HG03342 (cell line): Measurements from ENCODE around the gene FOXK1.
"Not testable (repeated sequence)": the region's sequence is repeated elsewhere in the genome, so short reads cannot be mapped to it uniquely, and the experiment has no call there.

ENCODE experiments used
- ATAC-seq: cut with Tn5 transposase; IDR thresholded peaks from one replicate; pipeline ENCODE4 v1.9.1; 2021; ENCODE audit warnings: mild to moderate bottlenecking, moderate library complexity; ENCODE audit not compliant: unreplicated experiment

The FOXK1 gene

GRCh38 chr7:4783292-4783652, 101.2 kb downstream of the FOXK1 start:
- no peak for ATAC-seq

- ATAC-seq: no peak
Observed at GRCh38 chr7:4783762-4784351, 101.8 kb downstream of the FOXK1 start.

- no peak for ATAC-seq
Observed at GRCh38 chr7:4784799-4785198, 102.7 kb downstream of the FOXK1 start.

DNA sequence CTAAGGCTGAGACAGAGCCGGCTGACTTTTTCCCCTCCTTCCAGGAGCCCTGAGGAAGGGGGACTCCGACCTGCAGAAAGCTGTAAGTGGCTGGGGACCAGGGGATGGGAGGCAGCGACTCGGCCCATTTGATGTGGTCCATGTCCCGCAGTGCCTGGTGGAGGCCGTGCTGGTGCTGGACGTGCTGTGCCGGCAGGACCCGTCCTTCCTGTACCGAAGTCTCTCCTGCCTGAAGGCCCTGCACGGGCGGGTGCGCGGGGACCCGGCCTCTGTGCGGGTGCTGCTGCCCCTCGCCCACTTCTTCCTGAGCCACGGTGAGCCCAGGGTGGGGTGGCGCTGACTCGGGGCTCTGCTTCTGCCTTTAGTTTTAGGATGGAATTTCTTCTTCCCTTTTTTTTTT, 103.3 kb downstream of the FOXK1 start:
- ATAC-seq: no peak

- no peak for ATAC-seq
Observed at GRCh38 chr7:4786015-4786414, 103.9 kb downstream of the FOXK1 start.

DNA sequence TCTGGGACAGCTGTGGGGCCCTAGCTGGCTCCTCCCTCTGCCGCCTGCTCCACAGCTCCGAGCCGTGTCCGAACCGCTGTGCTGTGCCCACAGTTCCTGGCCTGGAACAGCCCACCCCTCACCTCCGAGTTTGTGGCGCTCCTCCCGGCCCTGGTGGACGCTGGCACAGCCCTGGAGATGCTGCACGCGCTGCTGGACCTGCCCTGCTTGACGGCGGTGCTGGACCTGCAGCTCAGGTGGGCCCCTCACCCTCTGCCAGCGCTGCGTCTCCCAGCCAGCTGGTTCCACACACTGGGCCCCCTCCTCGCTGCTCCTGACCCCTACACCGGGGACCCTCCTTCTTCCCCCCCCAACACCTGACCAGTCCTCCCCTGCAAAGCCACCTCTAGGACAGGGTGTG, 105.4 kb downstream of the FOXK1 start:
- no peak for ATAC-seq

DNA sequence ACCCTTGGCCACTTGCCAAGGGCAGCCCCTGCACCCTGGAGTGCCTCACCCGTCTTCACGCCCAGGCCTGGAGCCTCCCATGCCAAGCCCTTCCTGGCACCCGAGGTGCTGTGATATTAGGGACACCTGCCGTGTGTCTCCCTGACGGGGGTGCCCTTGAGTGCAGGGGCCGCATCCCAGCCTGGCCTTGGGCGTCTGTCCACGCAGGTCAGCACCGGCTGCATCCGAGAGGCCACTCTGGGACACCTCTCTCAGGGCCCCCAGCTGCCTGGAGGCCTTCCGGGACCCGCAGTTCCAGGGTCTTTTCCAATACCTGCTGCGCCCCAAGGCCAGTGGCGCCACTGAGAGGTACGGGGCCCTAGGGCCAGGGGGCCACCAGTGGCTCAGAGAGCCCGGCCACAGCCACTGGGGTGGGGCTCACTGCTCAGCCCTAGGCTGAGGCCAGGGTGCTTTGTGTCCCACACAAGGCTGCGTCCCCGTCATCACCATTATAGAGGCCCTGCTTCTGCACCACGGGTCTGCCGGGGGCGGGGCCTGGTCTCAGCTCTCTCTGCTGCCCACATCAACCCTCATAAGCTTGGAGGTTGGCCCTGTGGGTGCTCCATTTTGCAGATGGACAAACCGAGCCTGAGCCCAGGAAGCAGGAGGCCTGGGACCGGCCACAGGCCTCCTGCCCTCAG, 106.0 kb downstream of the FOXK1 start:
- ATAC-seq: no peak

- no peak for ATAC-seq
Observed at GRCh38 chr7:4788627-4789189, 106.6 kb downstream of the FOXK1 start.

DNA sequence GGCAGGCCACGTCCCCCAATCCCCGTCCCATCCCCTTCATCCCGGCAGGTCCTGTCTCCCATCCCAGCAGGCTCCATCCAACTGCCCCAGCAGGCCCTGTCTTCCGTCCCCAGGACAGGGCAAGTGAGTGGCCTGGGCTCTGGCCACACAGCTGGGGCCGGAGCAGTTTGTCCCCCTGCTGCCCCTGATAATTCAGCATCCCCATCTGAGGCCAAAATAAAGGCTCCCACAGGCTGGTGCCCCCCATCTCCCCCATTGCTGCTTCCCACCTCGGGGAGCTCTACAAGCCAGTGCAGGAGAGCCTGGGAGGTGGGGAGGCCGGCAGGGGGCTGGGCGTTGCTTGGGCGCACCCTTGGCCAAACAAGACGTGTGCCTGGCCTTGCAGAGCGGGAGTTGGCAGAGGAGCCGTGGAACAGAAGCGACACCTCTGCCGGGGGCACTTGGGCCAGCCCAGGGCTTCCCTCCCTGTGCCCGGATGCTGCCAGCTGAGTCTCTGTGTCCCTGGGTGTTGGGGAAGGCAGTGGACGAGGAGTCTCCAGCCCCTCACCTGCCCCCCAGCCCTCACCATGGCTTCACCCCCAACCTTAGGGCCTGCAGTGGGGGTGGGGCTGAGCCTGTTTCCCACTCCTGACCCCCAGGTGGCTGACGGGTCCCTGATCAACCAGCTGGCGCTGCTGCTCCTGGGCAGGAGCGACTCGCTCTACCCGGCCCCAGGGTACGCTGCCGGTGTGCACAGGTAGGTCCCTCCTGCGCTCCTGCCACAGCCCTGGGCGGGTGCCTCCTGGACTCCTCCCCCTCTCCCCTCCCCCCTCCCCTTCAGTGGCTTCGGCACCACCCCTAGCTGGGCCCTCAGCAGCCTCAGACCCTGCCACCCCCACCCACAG, 107.3 kb downstream of the FOXK1 start:
- no peak for ATAC-seq

- no peak for ATAC-seq
Observed at GRCh38 chr7:4790078-4790465, 108.0 kb downstream of the FOXK1 start.

DNA sequence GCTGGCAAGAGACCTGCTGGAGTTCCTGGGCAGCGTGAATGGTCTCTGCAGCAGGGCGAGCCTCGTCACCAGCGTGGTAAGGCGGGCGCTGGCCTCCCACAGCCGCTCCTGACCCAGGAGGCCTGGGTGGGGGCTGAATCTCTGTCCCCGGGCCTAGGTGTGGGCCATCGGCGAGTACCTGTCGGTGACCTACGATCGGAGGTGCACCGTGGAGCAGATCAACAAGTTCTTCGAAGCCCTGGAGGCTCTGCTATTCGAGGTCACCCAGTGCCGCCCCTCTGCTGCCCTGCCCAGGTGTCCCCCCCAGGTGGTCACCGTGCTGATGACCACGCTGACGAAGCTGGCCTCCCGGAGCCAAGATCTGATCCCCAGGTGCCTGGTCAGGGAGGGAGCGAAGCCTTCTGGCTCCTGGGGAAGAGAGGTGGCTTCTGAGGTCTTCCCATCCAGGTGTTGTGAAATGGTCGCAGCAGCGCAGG, 108.5 kb downstream of the FOXK1 start:
- no peak for ATAC-seq

DNA sequence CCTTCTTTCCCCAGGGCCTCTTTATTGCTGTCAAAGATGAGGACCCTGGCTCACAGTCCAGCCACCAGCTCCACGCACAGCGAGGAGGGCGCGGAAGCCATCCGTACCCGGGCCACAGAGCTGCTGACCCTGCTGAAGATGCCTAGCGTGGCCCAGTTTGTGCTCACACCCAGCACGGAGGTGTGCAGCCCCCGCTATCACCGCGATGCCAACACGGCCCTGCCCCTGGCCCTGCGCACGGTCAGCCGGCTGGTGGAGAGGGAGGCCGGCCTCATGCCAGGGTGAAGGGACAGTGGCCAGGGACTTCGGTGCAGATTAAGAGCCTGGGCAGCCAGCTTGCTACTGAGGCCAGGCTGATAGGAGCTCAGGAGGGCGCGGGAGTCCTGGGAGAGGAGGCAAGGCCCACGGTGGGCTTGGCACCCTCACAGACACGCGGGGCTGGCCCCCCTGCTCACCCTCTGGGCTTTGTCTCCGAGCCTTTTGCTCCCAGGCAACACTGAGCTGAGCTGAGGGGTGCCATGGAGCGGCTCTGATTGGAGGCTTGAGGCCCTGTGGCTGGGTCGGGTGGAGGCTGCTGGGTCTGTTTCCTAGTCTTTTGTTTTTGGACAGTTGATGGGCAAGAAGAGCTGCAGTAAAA, 109.1 kb downstream of the FOXK1 start:
- no peak for ATAC-seq

DNA sequence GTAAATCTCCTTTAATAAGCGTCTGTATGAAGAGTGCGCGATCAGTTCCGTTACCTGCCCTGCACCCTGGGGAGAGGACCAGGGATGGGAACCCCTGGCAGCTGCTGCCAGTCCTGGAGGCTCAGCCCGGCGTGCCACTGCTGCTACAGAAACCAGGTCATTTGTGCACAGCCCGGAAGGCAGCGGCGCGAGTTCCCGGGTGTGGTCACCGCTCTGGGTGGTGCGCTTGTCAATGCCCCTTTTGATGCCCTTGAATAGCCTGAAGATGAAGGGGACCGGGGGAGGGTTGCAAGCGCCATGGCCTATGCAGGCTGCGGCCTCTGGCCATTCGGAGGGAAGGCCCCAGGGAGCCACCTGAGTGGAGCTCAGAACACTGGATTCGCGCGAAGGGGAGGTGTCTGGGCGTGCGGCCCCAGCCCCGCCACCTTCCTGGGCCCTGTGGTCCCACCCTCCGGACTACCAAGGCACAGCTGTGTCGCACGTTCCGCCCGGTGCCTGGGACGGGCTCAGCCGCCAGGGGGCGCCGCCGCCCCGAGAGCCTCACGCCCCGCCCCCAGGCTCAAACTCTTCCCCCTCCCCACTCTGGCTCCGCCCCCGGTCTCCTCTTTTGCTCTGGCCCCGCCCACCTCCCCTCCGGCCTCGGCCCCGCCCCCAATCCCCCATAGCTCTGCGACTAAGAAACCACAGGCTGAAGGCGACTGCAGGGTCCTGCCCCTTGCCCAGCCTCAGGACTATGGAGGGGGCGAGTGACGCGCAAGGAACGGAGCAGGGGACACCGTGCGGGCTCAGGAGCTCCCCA, 109.8 kb downstream of the FOXK1 start:
- no peak for ATAC-seq

DNA sequence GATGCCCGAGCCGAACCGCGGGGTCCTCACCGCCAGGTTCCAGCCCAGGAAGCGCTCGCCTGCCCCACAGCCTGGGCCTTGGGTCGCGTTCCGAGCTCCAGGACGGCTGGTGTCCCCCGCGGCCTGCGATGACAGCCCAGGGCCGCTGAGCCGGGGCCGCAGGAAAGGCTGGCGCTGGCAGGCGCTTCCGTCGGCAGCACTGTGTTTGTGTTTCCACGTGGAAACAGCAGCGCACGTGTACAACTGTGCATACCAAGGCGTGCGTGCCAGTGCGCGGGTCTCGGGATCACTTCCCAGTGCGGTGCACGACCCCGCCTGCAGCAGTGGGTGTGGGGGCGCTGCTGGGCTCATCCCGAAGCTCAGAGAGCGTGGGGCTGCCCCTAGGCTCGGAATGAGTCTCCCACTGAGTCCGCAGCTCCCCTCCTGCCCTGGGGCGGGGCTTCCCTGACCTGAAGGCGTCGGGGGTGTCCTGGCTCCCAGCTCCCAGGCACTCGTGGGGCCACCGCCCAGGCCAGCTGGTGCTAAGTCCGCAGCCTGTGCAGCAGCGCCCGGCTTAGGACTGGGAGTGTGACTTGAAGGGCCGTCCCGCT, 110.5 kb downstream of the FOXK1 start:
- ATAC-seq: no peak

GRCh38 chr7:4793385-4793993, 111.4 kb downstream of the FOXK1 start:
- not testable (repeated sequence) for ATAC-seq

DNA sequence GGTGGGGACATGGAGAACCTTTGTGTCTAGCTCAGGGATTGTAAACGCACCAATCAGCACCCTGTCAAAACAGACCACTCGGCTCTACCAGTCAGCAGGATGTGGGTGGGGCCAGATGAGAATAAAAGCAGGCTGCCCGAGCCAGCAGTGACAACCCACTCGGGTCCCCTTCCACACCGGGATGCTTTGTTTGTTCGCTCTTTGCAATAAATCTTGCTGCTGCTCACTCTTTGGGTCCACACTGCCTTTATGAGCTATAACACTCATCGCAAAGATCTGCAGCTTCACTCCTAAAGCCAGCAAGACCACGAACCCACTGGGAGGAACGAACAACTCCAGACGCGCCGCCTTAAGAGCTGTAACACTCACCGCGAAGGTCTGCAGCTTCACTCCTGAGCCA, 112.1 kb downstream of the FOXK1 start:
- ATAC-seq: not testable (repeated sequence)

DNA sequence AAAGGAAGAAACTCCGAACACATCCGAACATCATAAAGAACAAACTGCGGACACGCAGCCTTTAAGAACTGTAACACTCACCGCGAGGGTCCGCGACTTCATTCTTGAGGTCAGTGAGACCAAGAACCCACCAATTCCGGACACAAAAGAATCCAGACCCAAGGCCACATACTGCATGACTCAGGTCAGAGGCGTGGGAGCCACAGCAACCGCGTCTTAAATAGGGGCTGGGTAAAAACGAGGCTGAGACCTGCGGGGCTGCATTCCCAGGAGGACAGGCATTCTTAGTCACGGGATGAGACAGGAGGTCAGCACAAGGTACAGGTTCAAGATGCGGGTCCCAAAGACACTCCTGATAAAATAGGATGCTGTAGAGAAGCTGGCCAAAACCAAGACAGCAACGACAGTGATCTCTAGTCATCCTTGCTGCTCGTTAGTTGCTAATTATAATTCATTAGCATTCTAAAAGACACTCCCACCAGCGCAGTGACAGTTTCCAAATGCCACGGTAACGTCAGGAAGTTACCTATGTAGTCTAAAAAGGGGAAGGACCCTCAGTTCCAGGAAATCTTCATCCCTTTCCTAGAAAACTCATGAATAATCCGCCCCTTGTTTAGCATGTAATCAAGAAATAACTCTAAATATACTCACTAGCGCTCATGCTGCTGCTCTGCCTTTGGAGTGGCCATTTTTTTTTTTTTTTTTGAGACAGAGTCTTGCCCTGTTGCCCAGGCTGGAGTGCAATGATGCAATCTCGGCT, 112.7 kb downstream of the FOXK1 start:
- no peak for ATAC-seq

DNA sequence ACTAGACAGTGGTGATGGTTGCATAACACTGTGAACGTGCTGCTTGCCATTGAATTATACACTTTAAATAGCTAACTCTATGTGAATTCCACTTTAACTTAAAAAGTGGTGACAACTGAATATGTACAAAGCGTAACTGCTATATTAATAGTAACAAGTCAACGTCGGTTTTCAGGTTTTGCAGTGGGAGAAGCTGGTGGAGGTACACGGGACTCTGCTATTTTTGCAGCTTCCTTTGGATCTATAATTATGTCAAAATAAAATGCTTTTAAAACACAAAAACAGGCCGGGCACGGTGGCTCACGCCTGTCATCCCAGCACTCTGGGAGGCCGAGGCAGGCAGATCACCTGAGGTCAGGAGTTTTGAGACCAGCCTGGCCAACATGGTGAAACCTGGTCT, 114.4 kb downstream of the FOXK1 start:
- no peak for ATAC-seq
